H1 (cell line): Measurements from ENCODE around the gene UCHL5. TPM values are rescaled to one million over a fixed set of nuclear protein-coding genes. Genes with fewer than 3 reads are reported as not detected.

Experiments
- CTBP2 ChIP-seq: IDR thresholded peaks from 2 replicates; pipeline ENCODE4 v1.7.0; 2011; ENCODE audit warnings: borderline replicate concordance, mild to moderate bottlenecking, moderate library complexity, mixed read lengths, low read length; ENCODE audit not compliant: insufficient read depth, insufficient read length
- GTF2F1 ChIP-seq: IDR thresholded peaks from 2 replicates; pipeline ENCODE4 v1.6.1; 2012; ENCODE audit warnings: low read depth, low read length, improper control_type of control experiment, borderline replicate concordance
- POLR2AphosphoS5 ChIP-seq: IDR thresholded peaks from 2 replicates; pipeline ENCODE4 v1.6.1; 2011; ENCODE audit warnings: low read depth, low read length
- POU5F1 ChIP-seq: IDR thresholded peaks from 2 replicates; pipeline ENCODE4 v1.6.1; 2011; ENCODE audit warnings: low read depth, mild to moderate bottlenecking, low read length, moderate library complexity
- RAD21 ChIP-seq, 2 experiments: IDR thresholded peaks in 1 of 2; conservative IDR thresholded peaks in 1 of 2; 2 replicates each; pipeline ENCODE4 v1.6.1; 2011; ENCODE audit warnings: low read depth in 2 of 2, low read length in 2 of 2, improper control_type of control experiment in 1 of 2, inconsistent platforms in 1 of 2, mild to moderate bottlenecking in 1 of 2, moderate library complexity in 1 of 2
- RBBP5 ChIP-seq: IDR thresholded peaks from 2 replicates; pipeline ENCODE4 v1.7.1; 2012; ENCODE audit warnings: low read depth, mild to moderate bottlenecking, inconsistent platforms, low read length, moderate library complexity, borderline replicate concordance
- SIRT6 ChIP-seq: IDR thresholded peaks from one replicate; pipeline ENCODE4 v1.7.1; 2012; ENCODE audit warnings: low read length, inconsistent platforms
- polyA plus RNA-seq, 7 experiments: library from polyadenylated mRNA; depleted of rRNA in 3 of 7; stranded (reverse) in 5 of 7; unstranded in 2 of 7; fragments of >200 nt in 5 of 7; fragments of 200-250 nt in 2 of 7; gene quantifications; 1 replicate in 5 of 7; 2 replicates in 1 of 7; 4 replicates in 1 of 7; pipeline versions ENCODE4 v1.2.1 to v1.2.3, GENCODE V29; 2011 to 2013; ENCODE audit warnings: missing spikeins in 2 of 7, mixed read lengths in 2 of 7
- total RNA-seq: library from RNA; stranded (reverse); fragmentation: NEBNext Ultra II Directional; extraction: Animal tissue kit (Norgen Biotek cat#: 25700); gene quantifications from 2 replicates; pipeline ENCODE4 v1.2.1, GENCODE V29; 2021

Gene UCHL5
- total and polyA plus RNA-seq, 2 of the 8 experiments (the other 6 are each of a cell fraction or from before 2014, with no cell fraction given) = 12.0 to 40.0 TPM

GRCh38 chr1:193062698-193063463 is 3.7 kb upstream of the UCHL5 start (continued):
- TF ChIP-seq SIRT6 = no peak
- no peak for TF ChIP-seq RAD21 (IDR thresholded peaks at IDR 0.05 in 1 of 2, conservative IDR thresholded peaks at IDR 0.05 in 1 of 2; ENCODE audit: low read depth in 2 of 2, low read length in 2 of 2)
- no peak for TF ChIP-seq GTF2F1
- no peak for TF ChIP-seq CTBP2
- TF ChIP-seq RBBP5 = no peak
- no peak for TF ChIP-seq POLR2AphosphoS5
- no peak for TF ChIP-seq POU5F1
